SU-DHL-6 (cell line): ENCODE data around the gene MED27.

ENCODE experiments used
- CTCF ChIP-seq: fragments of 200-600 bp; sonication (generic); IDR thresholded peaks from one replicate; pipeline ENCODE4 v1.5.1; 2017; ENCODE audit warnings: antibody characterized with exemption, mild to moderate bottlenecking, low read length, moderate library complexity; ENCODE audit not compliant: insufficient read depth, poor library complexity, severe bottlenecking
- EZH2phosphoT487 ChIP-seq: fragments of 200-600 bp; sonication (generic), shearing (Covaris generic); conservative IDR thresholded peaks from 2 replicates; pipeline ENCODE4 v1.6.1; 2018; ENCODE audit warnings: mild to moderate bottlenecking, antibody characterized with exemption, low read length, moderate library complexity, mixed read lengths

- TF ChIP-seq CTCF (no peak), EZH2phosphoT487 (no peak)
Observed at GRCh38 chr9:132121021-132121420, 41.4 kb upstream of the MED27 start.
